K562 (cell line): ENCODE results near the gene SLC18B1. TPM values are rescaled to one million over a fixed set of nuclear protein-coding genes. Genes with fewer than 3 reads are reported as not detected.

Experiments used
- ATAC-seq: fragments of 200-7000 bp; cut with Tn5 transposase; 3 replicates; pipeline ENCODE4 v1.9.1; 2020; ENCODE audit warnings: moderate library complexity
- BruUV-seq: library from RNA; stranded (reverse); fragments of 400-500 nt; replicated peaks from 2 replicates; lab custom pipeline; 2021; lab: Mats Ljungman, UMichigan
- CTCF ChIA-PET: fragments of 300-600 bp; formaldehyde crosslinking; extraction: SDS; loops from one replicate; lab custom pipeline; 2021; ENCODE audit warnings: low intra/inter-chr PET ratio; lab: Yijun Ruan, JAX
- POLR2A ChIA-PET: fragments of 300-600, 350-650 bp; sonication (Branson Sonifier 250); formaldehyde crosslinking; extraction: SDS; loops from one replicate; lab custom pipeline; 2021; ENCODE audit warnings: antibody characterized with exemption, inconsistent platforms; lab: Yijun Ruan, JAX
- DNase-seq, 4 experiments: peaks; one replicate each; pipeline versions ENCODE4 v3.0.0 to v3.0.0-alpha.2; 2011 to 2018; ENCODE audit warnings: low spot score in 3 of 4, mixed read lengths in 3 of 4; ENCODE audit errors: extremely low read depth in 1 of 4
- FAIRE-seq: peaks from 2 replicates; lab custom pipeline; 2011; peaks lifted over from hg19 to GRCh38; lab: Jason Lieb, UNC
- H2AFZ ChIP-seq: 2 replicates; pipeline ENCODE4 v1.6.0; 2011; ENCODE audit warnings: low read depth, low read length, control low read depth, inconsistent platforms
- H3K27ac ChIP-seq: fragments of 200-600 bp; 3 replicates; pipeline ENCODE4 v1.8.0; 2011; ENCODE audit warnings: low read depth, mild to moderate bottlenecking, control low read depth, inconsistent platforms, low read length, moderate library complexity, mixed read lengths; ENCODE audit errors: extremely low read depth
- H3K27me3 ChIP-seq, 2 experiments: fragments of 300-600 bp in 1 of 2; 2 replicates in 1 of 2; 3 replicates in 1 of 2; pipeline versions ENCODE4 v1.6.0 to v1.8.0; 2011; ENCODE audit warnings: inconsistent platforms in 2 of 2, low read length in 2 of 2, mild to moderate bottlenecking in 1 of 2, mixed read lengths in 1 of 2, moderate library complexity in 1 of 2; ENCODE audit not compliant: control insufficient read depth in 2 of 2, insufficient read depth in 2 of 2
- H3K36me3 ChIP-seq: fragments of 300-600 bp; 3 replicates; pipeline ENCODE4 v1.8.0; 2011; ENCODE audit warnings: mild to moderate bottlenecking, low read length, inconsistent platforms; ENCODE audit not compliant: control insufficient read depth, insufficient read depth
- H3K4me1 ChIP-seq, 2 experiments: fragments of 200-600 bp in 1 of 2; replicated peaks in 1 of 2; 2 replicates in 1 of 2; 3 replicates in 1 of 2; pipeline versions ENCODE4 v1.5.1 to v1.8.0; 2011; ENCODE audit warnings: inconsistent platforms in 2 of 2, low read length in 2 of 2, mild to moderate bottlenecking in 1 of 2, mixed read lengths in 1 of 2, moderate library complexity in 1 of 2; ENCODE audit not compliant: control insufficient read depth in 2 of 2, insufficient read depth in 2 of 2
- H3K4me2 ChIP-seq: 2 replicates; pipeline ENCODE4 v1.6.1; 2011; ENCODE audit warnings: low read length, control low read depth, inconsistent platforms, mixed read lengths; ENCODE audit not compliant: insufficient read depth
- H3K4me3 ChIP-seq: fragments of 200-600 bp; sonication (generic), shearing (Covaris generic); 2 replicates; pipeline ENCODE4 v1.5.1; 2016; ENCODE audit warnings: control low read depth, inconsistent platforms
- H3K79me2 ChIP-seq: fragments of 200-600 bp; 3 replicates; pipeline ENCODE4 v1.8.0; 2011; ENCODE audit warnings: low read length, inconsistent platforms; ENCODE audit not compliant: control insufficient read depth, insufficient read depth
- H3K9ac ChIP-seq, 2 experiments: 2 replicates each; pipeline versions ENCODE4 v1.6.0 to v1.6.1; 2011; ENCODE audit warnings: low read depth in 2 of 2, low read length in 2 of 2, control low read depth in 1 of 2, inconsistent platforms in 1 of 2, mild to moderate bottlenecking in 1 of 2, mixed read lengths in 1 of 2; ENCODE audit not compliant: insufficient read depth in 1 of 2
- H3K9me1 ChIP-seq: one replicate; pipeline ENCODE4 v1.6.0; 2011; ENCODE audit warnings: inconsistent platforms, mild to moderate bottlenecking, low read length, moderate library complexity; ENCODE audit not compliant: control insufficient read depth, insufficient read depth
- H3K9me3 ChIP-seq: replicated peaks from 2 replicates; pipeline ENCODE4 v1.5.1; 2011; ENCODE audit warnings: low read depth, low read length, inconsistent platforms; ENCODE audit not compliant: control insufficient read depth, insufficient read depth
- H4K20me1 ChIP-seq: replicated peaks from 2 replicates; pipeline ENCODE4 v1.6.1; 2011; ENCODE audit warnings: low read length, inconsistent platforms, mixed read lengths; ENCODE audit not compliant: control insufficient read depth, insufficient read depth
- C11orf30 ChIP-seq: fragments of 450-650 bp; IDR thresholded peaks from 2 replicates; pipeline ENCODE4 v1.6.1; 2016; ENCODE audit warnings: low read depth, mild to moderate bottlenecking
- PHB2 ChIP-seq: fragments of 450-650 bp; IDR thresholded peaks from 2 replicates; pipeline ENCODE4 v1.6.1; 2017; ENCODE audit warnings: low read depth
- POLR2A ChIP-seq: fragments of 450-650 bp; conservative IDR thresholded peaks from 2 replicates; pipeline ENCODE4 v1.6.1; 2016
- RFX1 ChIP-seq: fragments of 450-650 bp; IDR thresholded peaks from 2 replicates; pipeline ENCODE4 v1.6.1; 2016; ENCODE audit warnings: mild to moderate bottlenecking, moderate library complexity
- SOX6 ChIP-seq: fragments of 450-650 bp; IDR thresholded peaks from 2 replicates; pipeline ENCODE4 v1.6.1; 2014; ENCODE audit warnings: mild to moderate bottlenecking
- THRAP3 ChIP-seq: fragments of 450-650 bp; IDR thresholded peaks from 2 replicates; pipeline ENCODE4 v1.6.1; 2016; ENCODE audit warnings: mild to moderate bottlenecking, inconsistent platforms, borderline replicate concordance
- ZNF316 ChIP-seq: fragments of 450-650 bp; IDR thresholded peaks from 2 replicates; pipeline ENCODE4 v1.6.1; 2016
- ZNF318 ChIP-seq, 2 experiments: fragments of 450-650 bp; IDR thresholded peaks; 2 replicates each; pipeline ENCODE4 v1.6.1; 2016; ENCODE audit warnings: mild to moderate bottlenecking in 2 of 2, borderline replicate concordance in 1 of 2, low read depth in 1 of 2, moderate library complexity in 1 of 2
- WGBS: fragments of 100-300 bp; shearing (Covaris generic); methylation state at CpG from one replicate; pipeline ENCODE4 v1.1.6; 2016; ENCODE audit warnings: low coverage, mixed read lengths; ENCODE audit not compliant: insufficient coverage; ENCODE audit errors: missing lambda C conversion rate; 5-methylcytosine and 5-hydroxymethylcytosine counted together
- in situ Hi-C: fragments of 300-500 bp; cut with MboI; formaldehyde crosslinking; loops from 4 replicates; pipeline ENCODE4 v1.15.0; 2018; ENCODE audit warnings: inconsistent platforms, mixed read lengths
- intact Hi-C: fragments of 100-400 bp; cut with micrococcal nuclease; formaldehyde crosslinking; loops from 2 replicates; pipeline ENCODE4 v1.14.2; 2022
- polyA plus RNA-seq, 8 experiments: library from polyadenylated mRNA; depleted of rRNA in 4 of 8; stranded (reverse) in 5 of 8; unstranded in 3 of 8; fragments of >200 nt; fragmentation: Nextera tagmentation in 2 of 8; fragmentation: Illumina TruSeq in 1 of 8; extraction: Ambion mirVana in 2 of 8; extraction: Trizol in 1 of 8; gene quantifications; 2 replicates each; pipeline versions ENCODE4 v1.2.1 to v1.2.3, GENCODE V29; 2011 to 2014; ENCODE audit warnings: inconsistent platforms in 1 of 8, missing spikeins in 1 of 8
- total RNA-seq, 7 experiments: library from RNA; depleted of rRNA in 6 of 7; stranded (reverse); fragments of >200 nt in 6 of 7; fragmentation: Illumina TruSeq in 2 of 7; extraction: Trizol in 2 of 7; gene quantifications; 2 replicates each; pipeline versions ENCODE4 v1.2.1 to v1.2.3, GENCODE V29; 2011 to 2021; ENCODE audit warnings: low replicate concordance in 1 of 7

Gene SLC18B1
- total and polyA plus RNA-seq, 9 of the 15 experiments (the other 6 are each of a cell fraction or from before 2014, with no cell fraction given), result 10.4 to 49.1 (median 32.0) TPM

GRCh38 chr6:132725947-132726607 lies 72.4 kb downstream of the SLC18B1 start:
- CTCF ChIA-PET, result no interaction called here
- H3K27ac ChIP-seq, result no peak overlapping the region
- H3K9me3 ChIP-seq, result no peaks in the 10 kb centered on the region
- no TSS peak for BruUV-seq
- no peak overlapping the region for H3K9ac ChIP-seq
- in situ Hi-C loops, result no loop called here
- H3K9me1 ChIP-seq, result no peaks in the 10 kb centered on the region
- TF ChIP-seq POLR2A, result no peak
- no peak for TF ChIP-seq ZNF318 (IDR thresholded peaks at IDR 0.05; ENCODE audit: borderline replicate concordance in 1 of 2, low read depth in 1 of 2)
- 0 out of 2 replicates have a peak, but pooled peaks have one; percentile 18 for TF ChIP-seq C11orf30
- TF ChIP-seq ZNF316, result peak; percentile 37; the same call in 1 of the 2 replicates
- TF ChIP-seq SOX6, result no peak
- TF ChIP-seq RFX1, result no peak
- TF ChIP-seq PHB2, result no peak
- TF ChIP-seq THRAP3, result no peak
- TF ChIP-seq, all 486 proteins: peak for 2
- H3K4me1 ChIP-seq, result no peaks in the 10 kb centered on the region
- H2AFZ ChIP-seq, result no peak overlapping the region
- no peak overlapping the region for H3K4me2 ChIP-seq
- intact Hi-C loops, result no loop called here
- H3K4me3 ChIP-seq, result no peak overlapping the region
- no peaks in the 10 kb centered on the region for H3K79me2 ChIP-seq
- peaks cover 3 to 12% of the 10 kb centered on the region in 2 experiments; a peak in 4 of 5 replicates for H3K27me3 ChIP-seq
- POLR2A ChIA-PET, result no interaction called here
- no peak for ATAC-seq
- no peaks in the 10 kb centered on the region for H4K20me1 ChIP-seq
- H3K36me3 ChIP-seq, result no peaks in the 10 kb centered on the region
- 2% methylated on average over 6 of the region's 6 CpGs for WGBS
- no peak for DNase-seq
- no peak for FAIRE-seq
